ENCODE measurements around the gene RBM19.
"Not testable (repeated sequence)": the region's sequence is repeated elsewhere in the genome, so short reads cannot be mapped to it uniquely, and the experiment has no call there.

RBM19 gene

DNA sequence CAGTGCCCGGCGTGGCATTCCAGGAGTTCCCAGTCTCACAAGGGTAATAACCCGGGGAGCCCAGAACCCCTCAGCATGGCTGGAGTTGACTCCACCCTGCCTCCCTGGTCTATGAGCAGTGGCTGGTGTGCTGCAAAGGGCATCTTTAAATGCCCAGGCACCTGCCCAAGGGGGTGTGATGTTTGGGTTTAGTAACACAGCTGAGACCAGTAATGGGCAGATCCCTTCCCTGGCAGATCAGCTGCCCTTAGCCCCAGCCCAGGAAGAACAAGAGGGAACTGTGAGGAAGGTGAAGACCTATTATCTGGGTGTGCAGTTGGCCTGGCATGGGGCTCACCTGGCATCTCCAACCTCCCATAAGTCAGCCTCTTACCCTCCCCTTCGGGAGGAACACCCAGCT lies 35.9 kb downstream of the RBM19 start:
- FAIRE-seq = no peak

DNA sequence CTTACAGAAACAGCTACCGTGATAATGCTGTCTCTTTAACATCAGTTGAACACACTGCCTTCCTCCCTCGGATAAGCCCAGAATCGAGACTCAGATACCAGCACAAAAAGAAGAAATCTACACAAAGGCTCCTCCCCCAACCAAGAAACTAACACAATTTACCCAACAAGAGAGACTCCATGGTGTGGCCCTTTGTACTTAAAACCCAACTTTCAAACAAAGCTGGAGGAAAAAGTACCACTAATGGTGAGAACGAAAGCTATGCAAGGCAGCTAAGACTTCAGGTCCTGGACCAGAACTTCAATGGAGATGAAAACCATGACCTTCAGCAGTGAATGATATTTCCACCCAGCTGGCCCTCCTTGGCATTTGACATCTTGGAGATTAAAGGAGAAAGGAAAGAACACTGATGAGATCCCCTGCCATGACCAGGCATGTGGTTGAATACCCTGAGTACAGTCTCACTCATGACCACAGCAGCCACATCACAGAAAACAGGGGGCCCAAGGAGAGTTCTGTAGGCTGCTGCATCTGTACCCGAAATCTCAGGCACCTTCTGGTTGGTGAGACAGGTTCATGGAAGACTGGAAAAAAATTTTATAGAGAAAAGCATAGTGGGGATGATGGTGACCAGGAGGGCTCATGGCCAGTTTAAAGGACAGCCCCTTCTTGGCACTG lies 36.7 kb downstream of the RBM19 start:
- no peak for FAIRE-seq

DNA sequence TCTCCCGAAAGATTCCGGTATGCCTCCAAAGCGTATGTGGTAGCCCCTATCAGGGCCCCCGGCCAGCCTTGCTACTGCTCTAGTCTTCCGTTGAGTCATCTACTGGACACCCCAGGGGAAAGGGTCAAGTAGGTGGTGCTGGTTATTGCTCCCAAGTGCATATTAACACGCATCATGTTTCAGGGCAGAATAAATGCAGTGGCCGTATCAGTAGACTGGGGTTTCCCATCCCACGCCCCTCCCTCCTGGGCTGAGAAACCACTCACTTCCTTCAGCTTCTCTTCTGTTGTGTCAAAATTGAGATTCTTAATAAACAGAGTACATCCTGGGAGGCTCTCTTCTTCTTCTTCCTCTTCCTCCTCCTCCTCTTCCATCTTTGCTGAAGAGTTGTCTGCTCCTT lies 39.3 kb downstream of the RBM19 start:
- FAIRE-seq = no peak

DNA sequence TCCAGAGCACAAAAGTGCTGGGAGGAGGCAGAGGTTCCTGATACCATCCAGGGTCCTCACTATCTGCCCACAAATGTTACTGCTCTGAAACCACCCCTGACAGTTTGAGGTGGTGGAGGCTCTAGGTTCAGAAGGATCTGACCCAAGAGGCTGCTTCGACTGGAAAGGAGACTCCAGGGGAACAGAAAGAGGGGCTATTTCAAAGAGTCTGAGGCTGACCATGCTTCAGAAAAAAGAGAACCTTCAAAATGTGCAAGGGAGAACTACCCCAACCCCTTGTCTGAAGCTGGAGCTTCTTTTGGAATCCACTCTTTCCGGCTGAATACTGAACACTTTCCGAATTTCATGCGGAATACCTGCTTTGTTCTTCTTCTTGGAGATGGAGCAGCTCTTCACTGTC lies 41.8 kb downstream of the RBM19 start:
- FAIRE-seq = no peak

DNA sequence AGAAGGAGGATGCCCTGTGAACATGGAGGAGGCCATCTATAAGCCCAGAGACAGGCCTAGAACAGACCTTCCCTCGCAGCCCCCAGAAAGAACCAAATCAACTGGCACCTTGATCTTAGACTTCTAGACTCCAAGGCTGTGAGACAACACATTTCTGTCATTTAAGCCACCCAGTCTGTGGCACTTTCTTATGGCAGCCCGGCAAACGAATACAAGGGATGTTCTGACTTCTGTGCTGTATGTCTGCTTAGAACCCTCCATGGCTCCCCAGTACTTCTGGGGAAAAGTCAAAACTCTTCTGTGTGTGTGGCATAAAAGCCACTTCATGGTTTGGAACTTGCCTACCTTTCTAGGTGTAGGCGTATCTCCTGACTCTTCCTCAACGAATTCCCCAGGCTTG lies 42.9 kb downstream of the RBM19 start:
- no peak for FAIRE-seq

DNA sequence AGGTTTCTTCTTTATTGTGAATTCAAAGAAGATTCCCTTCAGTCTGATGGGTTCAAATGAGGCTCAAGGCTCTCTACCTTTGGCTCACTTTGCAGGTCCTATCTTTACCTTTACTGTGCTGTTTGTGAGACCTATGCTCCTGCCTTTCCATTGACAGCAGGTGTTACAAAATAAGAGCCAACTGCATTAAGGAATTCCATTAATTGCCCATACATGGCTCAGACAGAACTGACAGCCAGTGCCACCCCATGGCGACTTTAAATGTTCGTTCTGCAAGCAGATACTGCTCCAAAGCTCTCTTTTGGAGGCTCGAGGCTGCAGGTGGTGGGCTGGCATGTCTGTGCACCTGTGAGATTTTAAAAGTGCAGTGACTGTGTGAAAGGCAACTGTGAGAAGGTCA lies 44.7 kb downstream of the RBM19 start:
- FAIRE-seq = no peak

DNA sequence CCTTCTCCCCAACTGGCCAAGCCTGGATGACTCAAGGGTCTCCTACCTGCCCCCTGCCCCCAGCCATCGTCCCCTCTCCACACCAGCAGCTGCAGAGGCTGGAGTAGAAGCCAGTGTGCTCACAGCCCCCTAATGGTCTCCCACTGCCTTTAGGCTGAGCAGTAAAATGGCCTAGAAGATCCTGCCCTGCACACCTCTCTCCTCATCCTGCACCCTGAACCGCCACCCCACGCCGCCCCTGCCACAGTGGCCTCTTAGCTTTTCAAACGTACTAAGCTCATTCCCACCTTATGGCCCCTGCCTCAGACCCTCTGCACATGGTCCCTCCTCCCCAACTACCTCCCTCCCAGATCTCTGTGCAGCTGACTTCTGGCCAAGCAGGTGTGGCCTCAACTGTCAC lies 46.3 kb downstream of the RBM19 start:
- FAIRE-seq = no peak

DNA sequence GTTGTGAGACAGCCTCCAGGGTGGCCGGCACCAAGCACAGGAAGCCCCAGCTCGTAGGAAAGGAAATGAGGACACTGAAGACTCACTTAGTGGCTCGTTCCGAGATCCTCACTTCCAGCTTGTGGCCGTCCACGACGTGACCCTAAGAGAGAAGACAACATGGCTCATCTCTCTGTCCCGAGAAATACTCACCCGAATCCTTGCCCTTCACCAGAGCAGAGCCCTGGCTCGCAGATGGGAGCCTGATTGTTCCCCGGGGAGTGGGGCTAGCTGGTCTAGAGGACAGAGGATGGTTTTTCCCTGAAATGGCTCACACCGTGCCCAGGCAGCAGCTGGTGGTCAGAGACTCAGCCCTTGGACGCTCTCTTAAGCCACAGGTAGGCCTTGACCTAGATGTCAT lies 47.8 kb downstream of the RBM19 start:
- no peak for FAIRE-seq

DNA sequence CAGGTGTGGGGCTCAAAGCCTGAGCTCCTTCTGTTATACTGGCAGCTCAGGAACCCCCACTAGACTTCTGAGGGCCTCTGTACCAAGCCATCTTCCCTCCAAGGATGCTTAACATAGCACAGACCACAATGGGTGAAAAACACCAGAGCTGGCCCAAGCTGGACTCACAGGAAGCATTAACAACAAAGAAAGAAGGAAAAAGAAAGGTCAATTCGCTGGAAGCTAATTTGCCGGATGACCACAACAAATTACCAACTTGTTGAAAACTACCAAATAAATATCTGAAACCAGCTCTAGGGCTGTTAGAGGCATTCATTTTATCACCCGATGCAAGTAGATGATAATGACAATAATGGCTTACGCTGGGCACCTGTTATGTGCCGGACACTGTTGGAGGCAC lies 48.7 kb downstream of the RBM19 start:
- FAIRE-seq = no peak

DNA sequence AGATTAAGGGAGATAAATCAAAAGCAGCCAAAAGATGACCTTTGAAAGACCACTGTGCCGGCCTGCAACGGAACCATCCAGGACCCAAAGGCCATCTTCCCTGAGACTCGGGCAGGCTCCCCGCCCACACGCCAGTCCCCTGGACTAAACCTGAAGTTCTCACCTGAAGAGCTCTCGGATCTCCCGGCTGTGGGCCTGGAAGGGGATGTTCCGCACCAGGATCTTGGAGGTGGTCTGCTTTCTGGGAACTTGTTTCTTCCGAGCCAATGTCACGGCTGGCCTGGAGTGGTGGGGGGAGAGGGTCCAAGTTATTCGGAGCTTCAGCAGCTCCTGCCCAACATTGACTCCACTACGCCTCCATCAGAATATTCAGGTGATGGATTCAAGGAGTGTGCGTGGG lies 51.3 kb downstream of the RBM19 start:
- FAIRE-seq = no peak

DNA sequence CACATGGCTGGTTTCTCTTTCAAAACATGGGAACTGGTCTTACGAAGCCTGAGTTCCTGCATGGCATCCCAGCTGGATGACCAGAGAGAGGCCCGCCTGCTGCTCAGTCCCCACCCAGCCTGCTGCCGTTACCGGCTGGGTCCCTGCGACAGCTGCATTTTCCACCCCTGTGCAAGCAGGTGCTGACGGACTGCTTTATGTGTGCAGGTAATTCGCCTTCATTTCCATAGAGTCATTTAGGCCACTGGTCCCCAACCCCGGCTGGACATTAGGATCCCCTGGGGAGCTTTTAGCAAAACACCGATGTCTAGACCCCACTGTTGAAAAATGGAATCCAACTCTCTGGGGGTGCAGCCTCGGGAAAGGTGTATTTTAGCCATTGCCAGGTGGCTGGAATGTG lies 51.9 kb downstream of the RBM19 start:
- no peak for FAIRE-seq

DNA sequence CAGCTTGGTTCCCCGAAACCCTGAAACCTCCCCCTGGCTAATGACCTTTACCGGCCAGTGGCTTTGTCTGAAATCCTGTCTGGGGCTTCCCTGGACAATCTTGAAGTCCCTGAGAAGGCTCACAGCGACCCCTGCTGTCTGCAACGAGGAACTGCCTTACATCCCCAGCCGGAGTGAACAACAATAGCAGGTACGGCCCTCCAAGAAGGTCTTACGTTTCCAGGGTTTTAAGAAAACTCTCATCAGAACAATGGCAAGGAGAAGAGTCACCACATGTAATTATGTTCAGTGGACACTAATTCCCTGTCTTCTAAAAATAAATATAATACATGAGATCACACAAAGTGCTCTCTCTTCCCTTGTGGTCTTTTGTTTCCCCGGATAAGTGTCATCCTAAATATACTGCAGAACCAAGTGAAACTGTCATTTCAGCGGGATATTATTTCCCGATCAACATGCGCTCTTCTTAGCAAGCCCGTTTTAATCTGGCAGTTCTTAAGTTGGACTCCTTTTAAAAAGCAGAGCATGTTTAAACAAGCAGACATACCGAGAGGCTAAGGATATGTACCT lies 53.3 kb downstream of the RBM19 start:
- FAIRE-seq = no peak

DNA sequence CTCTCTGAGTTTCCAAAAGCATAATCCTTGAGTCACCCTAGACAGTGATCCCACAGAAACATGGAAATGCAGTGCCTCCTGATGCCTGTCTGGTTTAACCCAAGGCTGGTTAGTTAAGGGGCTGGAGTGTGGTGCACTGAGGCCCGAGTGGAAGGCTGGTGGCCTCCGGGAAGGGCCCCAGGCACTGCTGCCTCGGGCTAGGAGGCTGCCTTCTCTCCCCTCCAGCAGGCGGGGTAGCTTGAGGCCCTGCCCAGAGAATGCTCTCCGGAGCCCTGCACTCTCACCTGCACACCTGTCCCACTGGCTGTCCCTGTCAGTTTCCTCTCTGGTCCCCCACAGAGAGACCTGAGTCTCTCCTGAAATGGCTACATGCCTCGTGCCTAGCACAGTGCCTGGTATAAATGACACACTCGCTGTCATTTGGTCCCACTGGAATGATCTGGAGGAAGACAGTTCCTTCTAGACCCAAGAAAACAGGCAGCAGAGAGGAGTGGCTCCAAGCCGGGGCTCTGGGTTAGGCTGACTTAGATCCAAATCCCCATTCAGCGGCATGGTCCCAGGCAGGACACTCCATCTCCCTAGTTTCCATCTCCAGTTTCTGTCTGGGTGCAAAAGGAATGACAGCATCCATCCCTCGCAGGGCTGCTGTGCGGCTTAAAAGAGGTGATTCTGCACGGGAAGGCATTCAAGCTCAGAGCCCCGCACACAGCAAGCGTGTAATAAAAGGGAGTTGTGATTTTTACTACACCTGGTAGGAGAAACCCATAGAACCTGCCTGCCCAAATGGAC lies 54.0 kb downstream of the RBM19 start:
- FAIRE-seq = no peak

DNA sequence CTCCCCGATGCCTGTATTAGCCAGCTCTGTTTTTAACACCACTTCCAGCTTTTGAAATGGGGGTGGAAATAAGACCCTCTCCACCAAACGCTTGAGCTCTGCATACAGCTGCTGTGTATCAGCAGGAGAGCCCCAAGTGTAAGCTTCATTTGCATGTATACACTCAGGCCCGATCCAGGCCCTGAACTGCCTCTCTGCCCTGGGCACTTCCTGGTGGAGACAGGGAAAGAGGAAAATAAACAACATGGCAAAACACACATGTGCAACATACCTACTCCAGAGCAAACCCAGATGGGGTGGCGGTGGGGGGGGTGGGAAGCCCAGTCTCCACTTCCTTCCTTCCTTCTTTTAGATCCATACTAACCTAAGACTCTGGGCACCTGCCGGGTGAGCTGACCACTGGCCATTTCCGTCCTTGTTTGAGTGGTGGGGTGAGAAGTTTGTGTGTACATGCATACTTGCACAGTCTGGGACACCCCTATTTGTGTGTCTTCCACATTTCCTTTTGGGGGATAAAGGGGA lies 55.3 kb downstream of the RBM19 start:
- FAIRE-seq = no peak

DNA sequence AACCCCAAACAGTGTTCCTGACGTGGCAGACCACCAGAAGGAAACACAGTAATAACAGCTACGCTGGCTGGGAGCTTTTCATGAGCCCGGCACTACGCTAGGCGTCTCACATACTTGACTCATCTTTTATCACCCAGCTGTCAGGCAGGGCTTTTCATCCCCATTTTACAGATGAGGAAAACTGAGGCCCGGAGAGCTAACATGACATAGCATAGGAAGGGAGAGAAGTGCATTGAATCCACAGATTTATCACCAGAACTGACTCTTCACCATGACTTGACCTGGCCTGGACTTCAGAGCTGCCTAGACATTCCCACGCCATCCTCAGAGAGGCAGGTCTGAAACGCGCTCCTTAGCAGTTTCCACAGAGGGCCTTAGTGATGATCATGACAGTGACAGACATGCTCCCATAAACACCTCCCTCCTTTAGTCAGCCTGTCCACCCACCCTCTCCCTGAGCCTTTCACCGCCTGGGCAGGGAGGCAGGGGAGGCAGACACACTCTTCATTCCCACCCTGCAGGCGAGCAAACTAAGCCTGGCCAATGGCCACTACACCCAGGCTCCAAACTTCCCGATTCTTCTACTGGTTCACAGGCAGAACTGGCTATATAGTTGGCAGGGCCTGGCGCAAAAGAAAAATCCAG lies 56.2 kb downstream of the RBM19 start:
- no peak for FAIRE-seq

DNA sequence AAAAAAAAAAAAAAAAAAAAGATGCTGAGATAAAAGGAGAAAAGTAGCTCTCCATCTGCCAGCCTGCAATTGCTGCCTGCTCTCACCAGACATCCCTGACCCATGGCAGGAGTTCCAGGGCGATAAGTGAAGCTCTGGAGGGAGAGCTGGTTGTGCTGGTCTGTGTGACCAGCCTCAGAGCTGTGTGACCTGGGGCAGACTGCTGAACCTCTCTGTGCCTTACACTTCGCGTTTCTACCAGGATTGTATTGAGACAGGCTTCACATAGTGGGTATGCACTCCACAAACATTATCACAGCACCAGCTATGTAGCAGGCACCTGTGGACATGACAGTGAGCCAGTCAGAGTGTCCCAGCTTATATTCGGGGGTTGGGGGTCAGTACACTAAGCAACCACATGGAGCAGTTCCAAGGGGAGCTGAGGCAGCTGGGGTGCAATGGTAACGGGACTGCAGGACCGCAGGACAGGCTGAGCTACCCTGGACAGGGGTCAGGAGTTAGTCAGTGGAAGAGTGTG lies 57.5 kb downstream of the RBM19 start:
- FAIRE-seq = no peak

DNA sequence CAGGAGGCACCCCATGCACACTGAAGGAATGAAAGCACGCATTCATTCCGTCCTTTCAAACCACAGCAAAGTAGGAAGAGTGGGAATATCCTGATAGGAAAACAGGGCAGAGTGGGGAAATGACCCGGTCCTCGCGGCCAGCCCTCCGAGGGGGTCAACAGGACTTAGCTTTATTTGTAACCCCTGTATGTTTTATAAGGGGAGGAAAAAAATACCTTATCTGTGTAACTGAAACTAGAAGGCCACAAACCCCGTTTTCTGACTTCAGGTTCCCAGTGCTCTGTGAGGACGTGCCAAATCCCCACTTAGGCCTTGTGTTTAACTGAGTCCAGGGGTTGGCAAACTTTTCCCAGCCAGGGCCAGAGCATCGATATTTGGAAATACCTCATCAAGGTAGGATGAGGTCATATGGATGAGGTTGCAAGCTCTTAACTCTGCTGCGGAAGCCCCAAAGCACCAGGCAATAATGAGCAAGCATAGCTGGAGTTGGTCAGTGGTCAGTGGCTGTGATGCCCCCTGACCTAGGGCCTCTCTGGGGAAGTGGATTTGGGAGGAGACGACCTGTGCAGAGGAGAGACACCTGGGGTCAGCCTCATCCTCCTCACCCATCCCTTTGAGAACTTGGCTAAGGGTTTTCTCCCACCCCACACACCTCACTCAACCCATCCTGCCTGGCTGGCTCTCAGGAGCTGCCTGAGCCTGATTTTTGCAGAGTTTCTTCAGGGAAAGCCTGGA lies 58.5 kb downstream of the RBM19 start:
- no peak for FAIRE-seq

DNA sequence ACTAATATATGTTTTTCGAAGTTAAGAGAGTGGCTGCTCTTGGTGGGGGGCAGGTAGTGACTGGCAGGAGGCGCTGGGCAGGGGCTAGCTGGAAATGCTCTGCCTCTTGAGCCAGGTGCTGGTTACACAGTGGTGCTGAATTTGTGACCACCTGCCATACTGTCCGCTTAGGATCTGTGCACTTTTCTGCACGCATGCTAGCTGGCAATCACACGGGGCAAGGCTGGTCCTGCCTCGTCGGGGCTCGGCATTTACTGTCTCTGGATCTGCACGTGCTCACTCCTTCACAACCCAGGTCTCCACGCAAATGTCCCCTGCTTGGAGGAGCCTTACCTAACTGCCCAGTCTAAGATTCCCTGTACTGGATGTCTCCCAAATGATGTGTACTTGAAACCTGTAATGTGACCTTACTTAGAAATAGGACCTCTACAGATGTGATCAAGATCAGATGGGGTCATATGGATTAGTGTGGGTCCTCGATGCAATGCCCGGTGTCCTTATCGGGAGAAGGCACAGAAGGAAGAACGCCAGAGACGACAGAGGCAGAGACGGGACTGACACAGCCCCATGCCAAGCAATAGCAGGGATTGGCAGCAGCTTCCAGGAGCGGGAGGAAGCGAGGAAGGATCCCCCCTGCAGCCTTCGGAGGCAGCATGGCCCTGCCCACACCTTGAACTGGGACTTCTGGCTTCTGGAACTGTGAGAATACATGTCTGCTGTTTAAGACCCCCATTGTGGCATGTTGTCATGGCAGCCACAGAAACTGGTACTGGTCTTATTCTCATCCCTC lies 59.5 kb downstream of the RBM19 start:
- FAIRE-seq = no peak

DNA sequence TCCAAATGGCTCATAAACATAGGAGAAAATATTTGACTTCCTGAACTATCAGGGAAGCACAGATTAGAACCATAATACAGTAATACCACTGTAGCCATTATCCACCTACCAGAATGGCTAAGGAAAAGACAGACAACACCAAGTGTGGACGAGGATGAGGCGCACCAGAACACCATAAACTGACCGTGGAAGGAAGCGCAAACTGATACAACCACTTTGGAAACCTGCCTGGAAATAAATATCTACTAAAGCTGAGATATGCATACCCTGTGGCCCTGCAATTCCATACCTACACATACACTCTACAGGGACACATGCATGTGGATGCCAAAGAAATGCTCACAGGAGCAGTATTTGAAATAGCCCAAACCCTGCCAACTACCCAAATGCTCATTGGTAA lies 60.3 kb downstream of the RBM19 start:
- FAIRE-seq = no peak

DNA sequence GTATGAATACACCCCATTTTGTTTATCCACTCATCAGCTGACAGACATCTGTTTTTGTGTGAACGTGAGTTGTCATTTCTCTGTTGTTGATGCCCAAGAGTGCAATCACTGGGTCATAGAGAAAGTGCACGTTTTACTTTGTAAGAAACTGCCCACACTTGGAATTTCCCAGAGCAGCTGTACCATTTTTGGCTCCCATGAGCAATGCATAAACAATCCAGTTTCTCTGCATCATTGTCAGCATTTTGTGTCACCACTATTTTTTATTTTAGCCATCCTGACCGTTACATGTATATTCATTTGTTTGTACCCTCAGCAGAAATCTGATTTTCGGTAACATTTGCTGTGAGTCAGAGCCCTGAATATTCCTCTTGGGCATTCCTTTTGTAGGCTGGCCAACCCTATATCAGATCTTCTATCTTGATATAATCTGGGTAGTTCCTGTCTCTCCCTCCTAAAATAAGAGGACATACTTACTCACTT lies 62.7 kb downstream of the RBM19 start:
- no peak for FAIRE-seq

DNA sequence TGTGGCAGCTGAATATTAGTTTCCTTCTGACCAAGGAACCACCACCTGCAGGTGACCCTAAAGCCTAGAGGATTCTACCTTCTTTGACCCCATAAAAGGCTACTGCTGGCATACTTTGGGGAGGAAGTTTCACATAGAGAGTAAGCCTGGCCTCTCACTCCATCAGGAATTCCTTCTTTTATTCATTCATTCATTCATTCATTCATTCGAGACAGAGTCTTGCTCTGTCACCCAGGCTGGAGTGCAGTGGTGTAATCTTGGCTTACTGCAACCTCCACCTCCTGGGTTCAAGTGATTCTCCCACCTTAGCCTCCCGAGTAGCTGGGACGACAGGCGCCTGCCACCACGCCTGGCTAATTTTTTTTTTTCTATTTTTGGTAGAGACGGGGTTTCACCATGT lies 64.8 kb downstream of the RBM19 start:
- FAIRE-seq = not testable (repeated sequence)

DNA sequence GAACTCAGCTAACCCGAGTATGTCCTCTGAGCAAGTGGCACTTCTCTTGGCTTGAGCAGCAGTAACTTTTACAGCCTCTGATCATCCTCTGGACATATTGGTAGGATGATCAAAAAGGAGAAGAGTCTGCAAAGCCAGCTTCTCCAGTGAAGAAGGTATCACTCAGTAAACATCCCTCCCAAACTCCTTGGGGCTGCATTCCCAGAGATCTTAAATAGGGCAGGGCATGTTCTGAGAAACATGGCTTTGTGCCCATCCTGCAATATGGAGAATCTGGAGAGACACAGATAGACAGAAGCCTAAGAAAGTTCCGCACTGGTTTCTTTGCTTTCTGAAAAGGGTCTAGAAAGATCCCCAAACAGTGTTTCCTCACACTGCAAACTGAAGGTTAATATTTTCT lies 65.4 kb downstream of the RBM19 start:
- FAIRE-seq = no peak

All from A204.1 (cell line).